ENCODE measurements around the gene ATF7IP2.
"Not testable (repeated sequence)": the region's sequence is repeated elsewhere in the genome, so short reads cannot be mapped to it uniquely, and the experiment has no call there.

Gene ATF7IP2

DNA sequence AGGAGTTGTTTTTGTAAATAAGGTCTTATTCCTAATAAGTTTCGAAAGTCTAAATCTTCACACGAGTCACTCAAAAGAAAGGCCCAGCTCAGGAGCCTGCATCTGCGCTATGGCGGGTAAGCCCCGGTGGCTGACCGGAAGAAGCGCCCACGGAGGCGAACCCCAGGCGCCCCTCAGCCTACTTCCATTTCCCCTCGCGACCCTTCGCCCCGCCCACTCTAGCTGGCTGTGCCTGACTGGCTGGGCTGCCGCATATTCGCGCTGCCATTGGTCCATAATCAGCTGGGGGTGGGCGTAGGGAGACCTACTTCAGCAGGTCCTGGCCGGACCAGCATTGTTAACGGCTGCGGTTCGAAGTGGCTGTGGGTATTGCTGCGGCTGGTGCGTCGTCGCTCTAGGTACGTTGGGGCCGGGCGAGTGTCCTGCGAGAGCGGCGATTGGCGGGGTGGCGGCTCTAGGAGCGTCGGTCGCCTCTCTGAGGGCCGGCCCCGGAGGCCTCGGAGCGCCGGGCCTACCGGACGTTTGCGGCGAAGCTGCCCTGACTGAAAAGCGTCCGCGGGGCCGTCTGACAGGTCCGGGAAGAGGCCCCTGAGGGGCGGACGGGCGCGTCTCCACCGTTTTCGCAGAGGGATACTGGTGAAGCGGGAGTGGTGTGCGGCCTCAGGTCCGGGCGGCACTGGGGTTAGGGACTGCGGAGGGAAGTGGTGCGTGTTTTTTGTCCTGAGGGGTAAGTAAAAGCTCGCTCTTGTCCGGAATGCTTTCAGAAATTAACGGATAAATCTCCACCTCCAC is at the start of gene ATF7IP2:
TSS of gene ATF7IP2 (plus strand) at position 337 of the 792 bp plus-strand sequence. CDS start 44,560 bp downstream, outside the sequence.
- no peak for DNase-seq

GRCh38 chr16:10338426-10338825 is 47.4 kb upstream of the ATF7IP2 start:
- DNase-seq, result no peak

DNA sequence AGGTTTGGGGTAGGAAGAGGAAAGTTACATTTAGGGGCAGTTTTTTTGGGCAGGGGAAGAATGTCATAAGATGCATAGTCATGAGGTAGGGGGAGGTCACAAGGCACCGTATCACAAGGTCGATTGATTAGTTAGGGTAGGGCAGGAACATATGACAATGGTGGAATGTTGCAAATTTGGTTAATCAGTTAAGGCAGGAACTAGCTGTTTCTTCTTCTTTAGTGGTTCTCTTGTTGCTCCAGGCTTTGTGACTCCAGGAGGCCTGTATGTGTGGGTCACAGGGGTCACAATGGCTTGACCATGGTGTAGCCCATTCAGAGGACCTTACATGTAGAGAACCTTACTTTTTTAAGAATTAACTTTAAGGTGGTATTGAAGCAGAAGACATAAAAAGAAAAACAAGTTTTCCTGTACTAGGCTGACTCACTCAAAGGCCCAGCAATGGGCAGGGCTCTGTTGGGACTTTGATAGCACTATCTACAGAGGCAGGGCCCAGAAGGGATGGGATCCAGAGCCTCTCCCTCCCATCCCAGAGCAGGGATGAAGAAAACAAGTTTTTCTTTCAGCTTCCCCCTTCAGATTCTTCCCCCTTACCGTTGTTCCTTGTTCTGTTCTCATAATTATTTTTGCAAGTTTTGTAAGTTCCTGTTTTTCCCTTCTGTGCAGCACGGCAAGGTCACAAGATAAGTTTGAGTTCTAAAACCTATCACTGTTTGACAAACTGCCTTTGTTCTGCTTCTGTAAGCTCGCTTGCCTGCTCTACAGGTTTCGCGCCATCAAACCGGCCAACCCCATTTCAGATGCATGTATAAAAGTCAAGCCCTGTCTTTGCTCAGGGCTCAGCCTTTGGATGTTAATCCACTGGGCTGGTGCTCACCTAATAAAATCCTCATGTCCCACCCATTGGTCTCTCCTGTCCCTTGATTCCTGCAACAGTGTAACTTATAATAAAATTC is 45.8 kb upstream of the ATF7IP2 start:
- DNase-seq, result no peak

- no peak for DNase-seq
These were observed 42.6 kb upstream of the ATF7IP2 start for GRCh38 chr16:10343124-10343760.

DNA sequence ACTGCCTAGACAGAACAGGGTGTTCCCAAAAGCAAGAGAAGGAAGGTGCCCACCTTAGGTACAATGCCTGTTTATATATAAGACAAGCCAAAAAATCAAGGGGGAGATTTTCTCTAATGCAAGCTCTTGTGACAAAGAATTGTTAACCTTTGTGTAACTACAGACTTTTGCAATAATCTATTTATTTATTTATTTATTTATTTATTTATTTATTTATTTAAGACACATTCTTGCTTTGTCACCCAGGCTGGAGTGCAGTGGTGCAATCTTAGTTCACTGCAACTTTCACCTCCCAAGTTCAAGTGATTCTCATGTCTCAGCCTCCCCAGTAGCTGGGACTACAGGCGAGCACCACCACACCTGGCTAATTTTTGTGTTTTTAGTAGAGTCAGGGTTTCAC is 41.2 kb upstream of the ATF7IP2 start:
- not testable (repeated sequence) for DNase-seq

DNA sequence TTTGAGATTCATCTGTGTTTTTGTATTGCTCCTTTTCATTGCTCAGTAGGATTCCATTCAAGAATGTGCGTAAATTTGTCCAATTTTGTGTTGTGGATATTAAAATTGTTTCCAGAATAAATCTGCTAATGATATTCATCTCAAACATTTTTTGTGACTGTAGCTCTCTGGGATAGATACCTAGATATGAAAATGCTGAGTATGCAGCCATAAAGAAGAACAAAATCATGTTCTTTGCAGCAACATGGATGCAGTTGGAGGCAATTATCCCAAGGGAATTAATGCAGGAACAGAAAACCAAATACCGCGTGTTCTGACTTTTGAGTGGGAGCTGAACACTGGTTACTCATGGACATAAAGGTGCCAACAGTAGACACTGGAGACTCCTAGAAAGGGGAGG is 40.2 kb upstream of the ATF7IP2 start:
- DNase-seq, result no peak

DNA sequence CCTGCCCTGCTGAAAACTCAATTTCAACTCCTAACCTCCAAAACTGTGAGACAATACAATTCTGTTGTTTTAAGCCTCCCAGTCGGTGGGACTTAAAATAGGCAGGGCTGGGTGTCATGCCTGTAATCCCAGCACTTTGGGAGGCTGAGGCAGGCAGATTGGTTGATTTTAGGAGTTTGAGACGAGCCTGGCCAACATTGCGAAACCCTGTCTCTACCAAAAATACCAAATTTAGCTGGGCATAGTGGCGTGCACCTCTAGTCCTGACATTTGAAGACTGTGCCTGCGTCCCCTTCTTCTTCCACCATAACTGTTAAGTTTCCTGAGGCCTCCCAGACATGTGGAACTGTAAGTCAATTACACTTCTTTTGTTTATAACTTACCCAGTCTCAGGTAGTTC is 36.0 kb upstream of the ATF7IP2 start:
- no peak for DNase-seq

DNA sequence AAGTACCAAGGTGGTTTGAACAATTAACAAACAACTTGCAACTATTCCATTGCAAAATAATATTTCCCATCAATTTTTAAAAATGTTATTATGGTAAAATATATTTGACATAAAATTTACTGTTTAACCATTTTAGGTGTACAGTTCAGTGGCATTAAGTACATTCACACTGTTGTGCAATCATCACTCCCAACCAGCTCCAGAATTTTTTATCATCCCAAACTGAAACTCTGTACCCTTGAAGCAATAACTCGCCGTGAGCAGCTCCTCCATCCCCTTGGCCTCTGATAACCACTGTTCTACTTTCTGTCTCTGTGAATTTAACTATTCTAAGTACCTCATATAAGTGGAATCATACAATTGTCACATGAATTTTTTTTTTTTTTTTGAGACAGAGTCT is 33.6 kb upstream of the ATF7IP2 start:
- DNase-seq, result no peak

DNA sequence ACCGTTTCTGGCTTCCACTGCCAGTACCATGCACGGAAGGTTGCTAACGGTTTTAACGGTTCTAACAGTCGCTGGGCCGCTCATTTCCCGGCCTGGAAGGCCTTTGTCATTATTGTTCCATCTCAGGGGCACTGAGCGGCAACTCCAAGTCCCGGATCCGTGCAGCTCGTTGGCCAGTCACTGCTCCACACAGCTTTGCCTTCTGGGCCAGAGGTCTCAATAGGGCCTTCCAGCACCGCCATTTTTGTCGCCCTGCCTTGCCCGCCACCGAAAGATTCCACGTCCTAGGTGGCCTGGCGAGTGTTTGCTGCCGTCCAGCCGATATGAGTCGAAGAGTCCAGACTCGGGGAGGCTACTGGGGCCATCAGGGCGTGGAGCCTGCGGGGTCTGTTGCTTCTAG is 30.3 kb upstream of the ATF7IP2 start:
- DNase-seq, result no peak

- no peak for DNase-seq
These were observed 28.7 kb upstream of the ATF7IP2 start for GRCh38 chr16:10356870-10357842.

GRCh38 chr16:10361747-10362076 is 24.1 kb upstream of the ATF7IP2 start:
- DNase-seq, result not testable (repeated sequence)

DNA sequence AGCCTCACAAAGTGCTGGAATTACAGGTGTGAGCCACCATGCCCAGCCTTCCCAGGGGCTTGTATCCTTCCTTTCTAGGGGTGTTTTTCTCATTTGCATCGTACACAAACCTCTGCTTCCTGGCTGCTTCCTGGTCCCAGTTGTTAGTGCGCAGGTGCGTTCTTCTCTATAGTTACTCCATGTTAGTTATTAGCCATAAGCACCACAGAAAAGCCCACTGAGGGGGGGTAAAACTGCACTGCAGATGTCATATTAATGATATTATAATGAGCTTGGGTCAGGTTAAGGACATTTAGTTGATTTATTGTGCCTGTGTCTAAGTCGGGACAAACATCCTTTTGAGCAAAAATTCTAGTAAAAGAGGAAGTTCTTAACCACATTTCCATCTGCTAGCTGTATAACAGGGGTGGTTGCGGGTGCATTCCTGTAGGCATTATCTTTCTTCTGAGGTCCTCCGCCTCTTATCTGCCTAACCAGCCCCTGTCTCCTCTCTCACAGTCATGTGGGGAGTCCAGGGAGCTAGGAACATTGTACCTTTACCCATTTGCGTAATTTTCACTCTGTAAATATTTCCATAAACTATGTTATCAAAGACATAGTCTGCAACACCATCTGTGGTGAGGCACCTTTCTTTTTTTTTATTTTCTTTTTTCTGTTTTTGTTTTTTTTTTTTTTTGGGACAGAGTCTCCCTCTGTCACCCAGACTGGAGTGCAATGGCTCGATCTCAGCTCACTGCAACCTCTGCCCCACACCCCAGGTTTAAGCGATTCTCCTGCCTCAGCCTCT is 23.6 kb upstream of the ATF7IP2 start:
- no peak for DNase-seq

DNA sequence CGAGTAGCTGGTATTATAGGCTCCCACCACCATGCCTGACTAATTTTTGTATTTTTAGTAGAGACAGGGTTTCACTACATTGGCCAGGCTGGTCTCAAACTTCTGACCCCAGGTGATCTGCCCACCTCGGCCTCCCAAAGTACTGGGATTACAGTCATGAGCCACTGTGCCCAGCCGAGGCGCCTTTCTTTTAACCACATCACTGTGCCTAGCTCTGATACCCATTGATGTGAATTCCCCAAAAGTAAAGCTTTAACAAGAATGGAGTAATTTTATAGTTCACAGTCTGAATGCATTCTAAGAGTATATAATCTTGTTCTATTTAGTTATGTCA is 23.0 kb upstream of the ATF7IP2 start:
- DNase-seq, result not testable (repeated sequence)

DNA sequence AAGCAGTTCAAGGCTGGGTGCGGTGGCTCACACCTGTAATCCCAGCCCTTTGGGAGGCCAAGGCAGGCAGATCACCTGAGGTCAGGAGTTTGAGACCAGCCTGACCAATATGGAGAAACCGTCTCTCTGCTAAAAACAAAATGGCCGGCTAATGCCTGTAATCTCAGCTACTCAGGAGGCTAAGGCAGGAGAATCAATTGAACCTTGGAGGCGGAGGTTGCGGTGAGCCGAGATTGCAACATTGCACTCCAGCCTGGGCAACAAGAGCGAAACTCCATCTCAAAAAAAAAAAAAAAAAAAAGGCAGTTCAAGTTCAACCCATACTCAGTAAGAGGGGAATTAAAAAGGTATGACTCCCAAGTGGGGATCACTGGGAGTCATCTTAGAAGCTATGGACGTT is 19.2 kb upstream of the ATF7IP2 start:
- not testable (repeated sequence) for DNase-seq

GRCh38 chr16:10367616-10368188 is 18.2 kb upstream of the ATF7IP2 start:
- DNase-seq, result no peak

GRCh38 chr16:10368969-10369551 is 16.8 kb upstream of the ATF7IP2 start:
- DNase-seq, result no peak

- DNase-seq, result no peak
These were observed 15.7 kb upstream of the ATF7IP2 start for GRCh38 chr16:10370096-10370726.

DNA sequence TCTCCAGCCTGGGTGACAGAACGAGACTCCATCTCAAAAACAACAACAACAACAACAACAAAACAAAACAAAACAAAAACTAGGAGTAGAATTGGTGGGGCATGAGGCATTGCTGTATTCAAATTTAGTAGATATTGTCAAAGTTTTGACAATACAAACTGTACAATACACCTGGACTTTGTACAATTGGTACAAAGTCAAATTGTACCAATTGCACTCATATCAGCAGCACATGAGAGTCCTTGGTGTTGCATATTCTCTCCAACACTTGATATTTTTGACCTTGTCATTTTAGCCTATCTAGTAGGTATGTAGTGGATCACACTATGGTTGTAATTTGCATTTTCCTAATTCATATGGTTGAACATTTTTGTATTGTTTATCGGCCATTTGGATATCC is 14.3 kb upstream of the ATF7IP2 start:
- DNase-seq, result no peak

DNA sequence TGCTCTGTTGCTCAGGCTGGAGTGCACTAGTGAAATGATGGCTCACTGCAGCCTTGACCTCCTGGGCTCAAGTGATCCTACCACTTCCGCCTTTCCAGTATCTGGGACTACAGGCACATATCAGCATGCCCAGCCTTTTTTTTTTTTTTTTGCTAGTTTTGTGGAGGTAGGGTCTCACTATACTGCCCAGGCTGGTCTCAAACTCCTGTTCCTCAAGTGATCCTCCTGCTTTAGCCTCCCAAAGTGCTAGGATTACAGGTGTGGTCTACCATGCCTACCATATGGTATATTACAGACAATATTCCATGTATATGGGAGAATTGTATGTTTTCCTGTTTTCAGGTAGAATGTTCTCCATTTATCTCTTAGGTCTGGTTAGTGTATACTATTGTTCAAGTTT is 12.3 kb upstream of the ATF7IP2 start:
- no peak for DNase-seq

DNA sequence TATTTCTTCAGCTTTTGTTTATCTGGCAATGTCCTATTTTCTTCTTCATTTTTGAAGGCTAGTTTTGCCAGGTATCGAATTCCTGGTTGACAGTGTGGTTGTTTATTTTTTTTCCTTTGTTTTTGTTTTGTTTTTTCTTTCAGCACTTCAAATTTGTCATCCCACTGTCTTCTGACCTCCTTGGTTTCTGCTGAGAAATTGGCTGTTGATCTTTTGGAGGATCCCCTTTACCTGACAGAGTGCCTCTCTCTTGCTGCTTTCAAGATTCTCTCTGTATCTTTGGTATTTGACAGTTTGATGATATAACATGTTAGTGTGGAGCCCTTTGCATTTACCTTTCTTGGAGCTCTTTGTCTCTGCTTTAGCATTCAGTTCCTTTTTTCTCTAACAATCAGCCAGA is 9.6 kb upstream of the ATF7IP2 start:
- no peak for DNase-seq

All from NCI-H1092 (cell line).